GM13976 (cell line): Measurements from ENCODE around the gene WIPF2.
"Not testable (repeated sequence)": the region's sequence is repeated elsewhere in the genome, so short reads cannot be mapped to it uniquely, and the experiment has no call there.

Source experiments
- DNase-seq: peaks from one replicate; pipeline ENCODE4 v3.0.0; 2012; ENCODE audit warnings: low spot score
- CTCF ChIP-seq: IDR thresholded peaks from 2 replicates; pipeline ENCODE4 v1.5.1; 2012; ENCODE audit warnings: borderline replicate concordance, mild to moderate bottlenecking; ENCODE audit not compliant: insufficient read depth; ENCODE audit errors: extremely low read depth, missing control alignments, control extremely low read depth
- in situ Hi-C: fragments of 300-500 bp; cut with MboI; formaldehyde crosslinking; loops from one replicate; pipeline ENCODE4 v1.12.0; 2022; ENCODE audit warnings: low sequenced_read_pairs, mixed read lengths, inconsistent platforms; ENCODE audit not compliant: unreplicated experiment

WIPF2 gene

GRCh38 chr17:40191237-40192208 lies 27.6 kb upstream of the WIPF2 start:
- in situ Hi-C loops, result no loop called here
- DNase-seq, result peak; percentile 88
- TF ChIP-seq CTCF, result peak; percentile 84

DNA sequence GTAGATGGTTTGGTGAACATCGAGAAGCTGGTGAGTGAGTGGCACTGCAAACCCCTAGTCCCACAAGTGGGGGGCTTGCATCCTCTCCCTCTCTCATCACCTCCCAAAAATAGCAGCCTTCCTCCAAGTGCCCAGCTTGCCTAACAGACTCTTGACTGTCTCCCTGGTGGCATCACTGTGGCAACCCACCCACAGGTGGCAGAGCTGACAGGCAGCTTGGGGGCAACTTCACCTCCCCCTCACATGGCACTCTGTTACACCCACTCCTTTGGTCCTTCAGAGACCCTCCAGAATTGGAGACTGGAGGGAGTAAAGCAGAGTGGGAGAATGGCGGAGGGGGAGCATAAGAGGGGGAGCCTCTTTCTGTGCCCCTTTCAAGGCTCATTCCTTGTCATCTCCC lies 26.1 kb upstream of the WIPF2 start:
- no peak for TF ChIP-seq CTCF
- in situ Hi-C loops, result no loop called here
- DNase-seq, result peak; percentile 17

- DNase-seq, result peak; percentile 34
- in situ Hi-C loops, result no loop called here
- TF ChIP-seq CTCF, result no peak
These were observed 24.3 kb upstream of the WIPF2 start for GRCh38 chr17:40194821-40195220.

DNA sequence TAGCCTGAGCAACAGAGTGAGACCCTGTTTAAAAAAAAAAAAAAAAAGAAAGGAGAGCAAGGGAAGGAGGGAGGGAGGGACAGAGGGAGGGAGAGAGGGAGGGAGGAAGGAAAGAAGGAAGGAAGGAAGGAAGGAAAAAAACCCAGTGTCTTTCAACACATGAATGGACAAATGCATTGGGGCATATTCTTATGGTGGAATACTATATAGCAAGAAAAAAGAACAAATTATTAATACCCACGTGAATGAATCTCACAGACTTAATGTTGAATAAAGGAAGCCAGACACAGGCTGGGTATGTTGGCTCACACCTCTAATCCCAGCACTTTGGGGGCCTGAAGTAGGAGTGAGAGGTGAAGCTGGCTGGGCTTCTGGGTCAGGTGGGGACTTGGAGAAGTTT lies 21.6 kb upstream of the WIPF2 start:
- no peak for DNase-seq
- in situ Hi-C loops, result no loop called here
- no peak for TF ChIP-seq CTCF

- in situ Hi-C loops, DNase-seq: not testable (repeated sequence)
These were observed 21.1 kb upstream of the WIPF2 start for GRCh38 chr17:40197965-40198456.

GRCh38 chr17:40198576-40198975 lies 20.5 kb upstream of the WIPF2 start:
- in situ Hi-C loops, result no loop called here
- DNase-seq, result no peak
- no peak for TF ChIP-seq CTCF

DNA sequence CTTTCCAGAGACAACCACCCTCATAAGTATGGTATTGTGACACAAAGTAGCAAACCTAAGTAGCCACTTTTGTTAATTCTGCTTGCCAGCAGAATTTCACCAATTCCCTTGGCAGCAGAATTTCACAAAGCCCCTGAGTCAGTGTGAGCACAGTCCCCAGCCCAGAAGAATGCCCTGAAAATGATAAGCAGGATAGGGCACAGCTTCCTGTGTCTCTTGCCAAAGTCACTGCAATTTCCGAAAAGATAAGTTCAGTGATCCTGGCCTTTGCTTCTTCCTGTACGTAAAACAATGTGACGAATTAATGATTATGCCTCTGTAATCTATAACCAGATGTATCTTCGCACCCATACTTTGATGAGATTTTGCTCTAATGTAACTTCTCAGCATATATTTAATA lies 16.0 kb upstream of the WIPF2 start:
- DNase-seq, result no peak
- in situ Hi-C loops, result loop anchor here (10.0 kb wide), 1 partner anchor 82 kb away; the partner anchor contains the start of gene CDC6
- no peak for TF ChIP-seq CTCF

- DNase-seq, result not testable (repeated sequence)
- in situ Hi-C loops, result loop anchor here (10.0 kb wide), 1 partner anchor 79 kb away; the partner anchor contains the start of gene CDC6
These were observed 12.9 kb upstream of the WIPF2 start for GRCh38 chr17:40206193-40206592.
